Kidney (tissue), 14 donors: ENCODE measurements around the gene TOMT. TPM values are rescaled to one million over a fixed set of nuclear protein-coding genes. Genes with fewer than 3 reads are reported as not detected.
A peak's percentile ranks its signal among the peaks of the same experiment; 100 is the strongest.

ENCODE experiments used
- DNase-seq, 5 donors: peaks; one replicate each; pipeline ENCODE4 v3.0.0-alpha.2; 2013 to 2020
- FAIRE-seq: peaks from 2 replicates; lab custom pipeline; 2012; peaks lifted over from hg19 to GRCh38; lab: Jason Lieb, UNC
- H3K27ac ChIP-seq, 2 donors: one replicate each; pipeline ENCODE4 v1.7.0; 2013; ENCODE audit warnings: low read depth in 2 of 2, low read length in 2 of 2, inconsistent platforms in 1 of 2
- H3K27me3 ChIP-seq: one replicate; pipeline ENCODE4 v1.7.1; 2013; ENCODE audit warnings: low read length, inconsistent platforms; ENCODE audit not compliant: control insufficient read depth, insufficient read depth
- H3K36me3 ChIP-seq, 3 donors: one replicate each; pipeline versions ENCODE4 v1.7.0 to v1.7.1; 2013; ENCODE audit warnings: low read length in 3 of 3, control low read depth in 1 of 3, inconsistent platforms in 1 of 3; ENCODE audit not compliant: insufficient read depth in 3 of 3, control insufficient read depth in 2 of 3
- H3K4me1 ChIP-seq, 3 donors: one replicate each; pipeline versions ENCODE4 v1.7.0 to v1.7.1; 2013; ENCODE audit warnings: low read length in 3 of 3, inconsistent platforms in 1 of 3, low read depth in 1 of 3; ENCODE audit not compliant: control insufficient read depth in 2 of 3, insufficient read depth in 2 of 3
- H3K4me3 ChIP-seq, 3 donors: one replicate each; pipeline versions ENCODE4 v1.7.0 to v1.8.1; 2013; ENCODE audit warnings: low read length in 3 of 3, control low read depth in 1 of 3, inconsistent platforms in 1 of 3
- H3K9ac ChIP-seq, 3 donors: one replicate each; pipeline versions ENCODE4 v1.7.0 to v1.7.1; 2013; ENCODE audit warnings: low read length in 3 of 3, control low read depth in 1 of 3, inconsistent platforms in 1 of 3
- H3K9me3 ChIP-seq, 3 donors: one replicate each; pipeline versions ENCODE4 v1.7.0 to v1.7.1; 2013; ENCODE audit warnings: low read length in 3 of 3, control low read depth in 1 of 3, inconsistent platforms in 1 of 3; ENCODE audit not compliant: control insufficient read depth in 2 of 3, insufficient read depth in 1 of 3
- CTCF ChIP-seq: IDR thresholded peaks from 3 replicates; pipeline ENCODE4 v1.5.1; 2012; ENCODE audit warnings: mild to moderate bottlenecking, moderate library complexity, borderline replicate concordance; ENCODE audit not compliant: insufficient read depth; ENCODE audit errors: extremely low read depth
- intact Hi-C: fragments of 100-400 bp; cut with DNase I; formaldehyde crosslinking; loops from one replicate; pipeline ENCODE4 v1.11.1; 2022
- polyA plus RNA-seq: library from polyadenylated mRNA; stranded (reverse); fragments of 350-450 nt; fragmentation: Illumina TruSeq; extraction: RNeasy Lipid Tissue Mini Kit (QIAGEN cat#74804); gene quantifications from one replicate; pipeline ENCODE4 v1.2.3, GENCODE V29; 2014; ENCODE audit warnings: low read depth, low replicate concordance; ENCODE audit not compliant: insufficient read depth
- total RNA-seq: library from RNA; stranded (reverse); fragmentation: NEBNext Ultra II Directional; extraction: Animal tissue kit (Norgen Biotek cat#: 25700); gene quantifications from one replicate; pipeline ENCODE4 v1.2.1, GENCODE V29; 2021
- donor health status: control.
- donor health status: control.
- donor health status: control.
- donor health status: control.
- donor health status: control.
- donor health status: DM: yes; HTN: yes; CAD: no.
- donor health status: Normal renal cell carcinoma (clear cell type).

The TOMT gene
- total and polyA plus RNA-seq, 2 donors from 2014 or later = not detected

- Histone ChIP-seq H3K9ac (no peak overlapping the region), H3K9me3 (no peaks in the 10 kb centered on the region), H3K36me3 (no peaks in the 10 kb centered on the region), H3K27me3 (no peaks in the 10 kb centered on the region), H3K4me1 (peaks cover 0 to 7% (median 7%) of the 10 kb centered on the region in 3 donors), H3K4me3 (no peak overlapping the region), H3K27ac (no peak overlapping the region)
- intact Hi-C loops = no loop called here
- no peak for TF ChIP-seq CTCF
- FAIRE-seq (no peak), DNase-seq (no peak)
These were observed 30.0 kb upstream of the TOMT start for GRCh38 chr11:72075756-72076155.

- DNase-seq = no peak
These were observed 27.2 kb upstream of the TOMT start for GRCh38 chr11:72078477-72078876.

GRCh38 chr11:72079819-72080325 is 25.9 kb upstream of the TOMT start:
- H3K27ac ChIP-seq = peak overlapping the region; percentile 91 to 93
- FAIRE-seq (no peak), DNase-seq (peak in 2 of 5 donors; percentile 45 to 68)
- peaks cover 0 to 6% (median 4%) of the 10 kb centered on the region in 3 donors for H3K4me1 ChIP-seq
- H3K9ac ChIP-seq = peak overlapping the region; percentile 76 to 86 (median 79)
- TF ChIP-seq CTCF = no peak
- H3K27me3 ChIP-seq = no peaks in the 10 kb centered on the region
- no peaks in the 10 kb centered on the region for H3K9me3 ChIP-seq
- H3K36me3 ChIP-seq = no peaks in the 10 kb centered on the region
- intact Hi-C loops = no loop called here
- peak overlapping the region; percentile 79 to 96 (median 86) for H3K4me3 ChIP-seq

More at GRCh38 chr11:72078477-72078876, 27.2 kb upstream of the TOMT start:
- peaks cover 0 to 6% (median 4%) of the 10 kb centered on the region in 3 donors for H3K4me1 ChIP-seq
- intact Hi-C loops = no loop called here
- peak overlapping the region; percentile 0 to 79 (median 7) for H3K4me3 ChIP-seq
- peak overlapping the region in 1 of 3 donors; percentile 10 for H3K9ac ChIP-seq
- TF ChIP-seq CTCF = no peak
- H3K27me3 ChIP-seq = no peaks in the 10 kb centered on the region
- H3K9me3 ChIP-seq = no peaks in the 10 kb centered on the region
- H3K27ac ChIP-seq = no peak overlapping the region
- no peaks in the 10 kb centered on the region for H3K36me3 ChIP-seq
- no peak for FAIRE-seq
